ENCODE data around the gene PARVB.

PARVB gene

GRCh38 chr22:44199866-44200265, 175.8 kb downstream of the PARVB start:
- no peak overlapping the region for H3K4me3 ChIP-seq (ENCODE audit: low read length)
- DNase-seq (ENCODE audit: low read depth, low spot score), result no peak

GRCh38 chr22:44200451-44200850, 176.3 kb downstream of the PARVB start:
- H3K4me3 ChIP-seq (ENCODE audit: low read length), result no peak overlapping the region

GRCh38 chr22:44200855-44201550, 176.9 kb downstream of the PARVB start:
- DNase-seq (ENCODE audit: low read depth, low spot score), result peak; percentile 10
- H3K4me3 ChIP-seq (ENCODE audit: low read length), result no peak overlapping the region

More at GRCh38 chr22:44200451-44200850, 176.3 kb downstream of the PARVB start:
- DNase-seq (ENCODE audit: low read depth, low spot score), result no peak

- H3K4me3 ChIP-seq (ENCODE audit: low read length), result no peak overlapping the region
- no peak for DNase-seq (ENCODE audit: low read depth, low spot score)
Observed at GRCh38 chr22:44201665-44202064, 177.6 kb downstream of the PARVB start.

- DNase-seq (ENCODE audit: low read depth, low spot score), result no peak
- H3K4me3 ChIP-seq (ENCODE audit: low read length), result no peak overlapping the region
Observed at GRCh38 chr22:44202261-44202789, 178.2 kb downstream of the PARVB start.

- no peak overlapping the region for H3K4me3 ChIP-seq (ENCODE audit: low read length)
- DNase-seq (ENCODE audit: low read depth, low spot score), result no peak
Observed at GRCh38 chr22:44203203-44203602, 179.1 kb downstream of the PARVB start.

- H3K4me3 ChIP-seq (ENCODE audit: low read length), result no peak overlapping the region
- DNase-seq (ENCODE audit: low read depth, low spot score), result no peak
Observed at GRCh38 chr22:44204739-44205515, 180.8 kb downstream of the PARVB start.

- H3K4me3 ChIP-seq (ENCODE audit: low read length), result no peak overlapping the region
- no peak for DNase-seq (ENCODE audit: low read depth, low spot score)
Observed at GRCh38 chr22:44205516-44206329, 181.6 kb downstream of the PARVB start.

GRCh38 chr22:44206330-44206645, 182.2 kb downstream of the PARVB start:
- no peak for DNase-seq (ENCODE audit: low read depth, low spot score)
- H3K4me3 ChIP-seq (ENCODE audit: low read length), result no peak overlapping the region

GRCh38 chr22:44206696-44207095, 182.6 kb downstream of the PARVB start:
- no peak overlapping the region for H3K4me3 ChIP-seq (ENCODE audit: low read length)
- DNase-seq (ENCODE audit: low read depth, low spot score), result no peak

- DNase-seq (ENCODE audit: low read depth, low spot score), result no peak
- H3K4me3 ChIP-seq (ENCODE audit: low read length), result no peak overlapping the region
Observed at GRCh38 chr22:44207173-44207980, 183.3 kb downstream of the PARVB start.

- H3K4me3 ChIP-seq (ENCODE audit: low read length), result no peak overlapping the region
- DNase-seq (ENCODE audit: low read depth, low spot score), result no peak
Observed at GRCh38 chr22:44207981-44208317, 183.8 kb downstream of the PARVB start.

- DNase-seq (ENCODE audit: low read depth, low spot score), result no peak
- H3K4me3 ChIP-seq (ENCODE audit: low read length), result no peak overlapping the region
Observed at GRCh38 chr22:44209343-44209742, 185.2 kb downstream of the PARVB start.

GRCh38 chr22:44210722-44211121, 186.6 kb downstream of the PARVB start:
- H3K4me3 ChIP-seq (ENCODE audit: low read length), result no peak overlapping the region

GRCh38 chr22:44211256-44211945, 187.3 kb downstream of the PARVB start:
- H3K4me3 ChIP-seq (ENCODE audit: low read length), result no peak overlapping the region
- no peak for DNase-seq (ENCODE audit: low read depth, low spot score)

More at GRCh38 chr22:44210722-44211121, 186.6 kb downstream of the PARVB start:
- no peak for DNase-seq (ENCODE audit: low read depth, low spot score)

GRCh38 chr22:44211946-44212930, 188.1 kb downstream of the PARVB start:
- no peak overlapping the region for H3K4me3 ChIP-seq (ENCODE audit: low read length)
- DNase-seq (ENCODE audit: low read depth, low spot score), result no peak

- no peak for DNase-seq (ENCODE audit: low read depth, low spot score)
Observed at GRCh38 chr22:44212936-44213335, 188.8 kb downstream of the PARVB start.

More at GRCh38 chr22:44212936-44213335, 188.8 kb downstream of the PARVB start:
- H3K4me3 ChIP-seq (ENCODE audit: low read length), result no peak overlapping the region

Measured in Jurkat, Clone E6-1 (cell line).